GM23338 (cell line): ENCODE results near the gene HS6ST1. TPM values are rescaled to one million over a fixed set of nuclear protein-coding genes. Genes with fewer than 3 reads are reported as not detected.

Experiments used
- ATAC-seq: fragments of 200-7000 bp; cut with Tn5 transposase; 3 replicates; pipeline ENCODE4 v1.9.1; 2020
- DNase-seq: peaks from one replicate; pipeline ENCODE4 v3.0.0-alpha.2; 2015; ENCODE audit warnings: low spot score
- H2AFZ ChIP-seq: fragments of 200-600 bp; sonication (generic); 2 replicates; pipeline ENCODE4 v1.8.0; 2016; ENCODE audit warnings: antibody characterized with exemption, mild to moderate bottlenecking, moderate library complexity
- H3F3A ChIP-seq: fragments of 200-600 bp; sonication (generic); replicated peaks from 2 replicates; pipeline ENCODE4 v1.8.0; 2017; ENCODE audit warnings: antibody characterized with exemption, mixed run types, low read depth
- H3K27ac ChIP-seq: fragments of 200-600 bp; sonication (generic); 2 replicates; pipeline ENCODE4 v1.6.1; 2016; ENCODE audit warnings: low read depth
- H3K27me3 ChIP-seq: fragments of 200-600 bp; sonication (generic); 2 replicates; pipeline ENCODE4 v1.8.0; 2016; ENCODE audit warnings: mild to moderate bottlenecking, mixed run types, moderate library complexity; ENCODE audit not compliant: insufficient read depth
- H3K36me3 ChIP-seq: fragments of 200-600 bp; sonication (generic); 2 replicates; pipeline ENCODE4 v1.8.0; 2016; ENCODE audit warnings: mild to moderate bottlenecking; ENCODE audit not compliant: insufficient read depth
- H3K4me1 ChIP-seq: fragments of 200-600 bp; sonication (generic); 2 replicates; pipeline ENCODE4 v1.8.0; 2016; ENCODE audit warnings: mild to moderate bottlenecking, moderate library complexity; ENCODE audit not compliant: insufficient read depth
- H3K4me2 ChIP-seq: fragments of 200-600 bp; sonication (generic); 2 replicates; pipeline ENCODE4 v1.7.1; 2017; ENCODE audit warnings: mixed run types
- H3K4me3 ChIP-seq: fragments of 200-600 bp; sonication (generic); 2 replicates; pipeline ENCODE4 v1.6.1; 2016; ENCODE audit warnings: mixed run types
- H3K79me2 ChIP-seq: fragments of 200-600 bp; sonication (generic); replicated peaks from 2 replicates; pipeline ENCODE4 v1.8.0; 2017; ENCODE audit warnings: mild to moderate bottlenecking; ENCODE audit not compliant: insufficient read depth
- H3K9me2 ChIP-seq: fragments of 200-600 bp; sonication (generic); 2 replicates; pipeline ENCODE4 v1.8.0; 2017; ENCODE audit not compliant: insufficient read depth
- H4K20me1 ChIP-seq: fragments of 200-600 bp; sonication (generic); replicated peaks from 2 replicates; pipeline ENCODE4 v1.8.0; 2017; ENCODE audit warnings: mild to moderate bottlenecking; ENCODE audit not compliant: insufficient read depth
- H3K27ac Mint-ChIP-seq: 2 replicates; pipeline ENCODE4 v1.8.0; 2020; ENCODE audit warnings: inconsistent platforms, mild to moderate bottlenecking, moderate library complexity, mixed read lengths
- H3K27me3 Mint-ChIP-seq: 3 replicates; pipeline ENCODE4 v1.8.0; 2022; ENCODE audit warnings: low read depth, mild to moderate bottlenecking, moderate library complexity, mixed read lengths, inconsistent platforms; ENCODE audit not compliant: insufficient read depth, poor library complexity
- H3K36me3 Mint-ChIP-seq: 3 replicates; pipeline ENCODE4 v1.8.0; 2021; ENCODE audit warnings: low read depth, mild to moderate bottlenecking, inconsistent platforms, moderate library complexity, mixed read lengths
- H3K4me1 Mint-ChIP-seq: 3 replicates; pipeline ENCODE4 v1.8.0; 2020; ENCODE audit warnings: mild to moderate bottlenecking, inconsistent platforms, mixed read lengths
- H3K4me3 Mint-ChIP-seq: 3 replicates; pipeline ENCODE4 v1.8.0; 2021; ENCODE audit warnings: moderate library complexity, mild to moderate bottlenecking, inconsistent platforms, mixed read lengths
- H3K9me3 Mint-ChIP-seq: 3 replicates; pipeline ENCODE4 v1.8.0; 2020; ENCODE audit warnings: moderate library complexity, mild to moderate bottlenecking, inconsistent platforms, mixed read lengths
- ETS1 ChIP-seq: IDR thresholded peaks from 2 replicates; pipeline ENCODE4 v1.6.1; 2016; ENCODE audit warnings: antibody characterized with exemption
- JUNB ChIP-seq: IDR thresholded peaks from one replicate; pipeline ENCODE4 v1.6.1; 2016; ENCODE audit warnings: antibody characterized with exemption; ENCODE audit not compliant: unreplicated experiment
- NANOG ChIP-seq: IDR thresholded peaks from 2 replicates; pipeline ENCODE4 v1.6.1; 2016; ENCODE audit warnings: antibody characterized with exemption, borderline replicate concordance
- STAT1 ChIP-seq: IDR thresholded peaks from one replicate; pipeline ENCODE4 v1.6.1; 2016; ENCODE audit warnings: antibody characterized with exemption; ENCODE audit not compliant: unreplicated experiment
- ZNF331 ChIP-seq: fragments of 250-450 bp; sonication (Bioruptor Pico); IDR thresholded peaks from 2 replicates; pipeline ENCODE4 v1.5.0; 2020; ENCODE audit warnings: low read depth, mild to moderate bottlenecking, moderate library complexity
- polyA plus RNA-seq: library from polyadenylated mRNA; unstranded; fragments of >200 nt; fragmentation: Nextera tagmentation; extraction: Ambion mirVana; gene quantifications from 2 replicates; pipeline ENCODE4 v1.2.1, GENCODE V29; 2016
- total RNA-seq: library from RNA; depleted of rRNA; stranded (reverse); fragments of >200 nt; shearing (Covaris generic); gene quantifications from 2 replicates; pipeline ENCODE4 v1.2.3, GENCODE V29; 2014
- TF ChIP-seq, protein P1 (sequence below): fragments of 250-450 bp; sonication (Bioruptor Pico); IDR thresholded peaks from 2 replicates; pipeline ENCODE4 v1.5.0; 2020; ENCODE audit warnings: mild to moderate bottlenecking, moderate library complexity
- TF ChIP-seq, protein P2 (sequence below), 2 experiments: fragments of 200-600 bp in 1 of 2; sonication (generic) in 1 of 2; conservative IDR thresholded peaks; 2 replicates each; pipeline versions ENCODE4 v1.5.1 to v1.6.1; 2016 to 2017; ENCODE audit warnings: antibody characterized with exemption in 2 of 2, low read depth in 2 of 2, mild to moderate bottlenecking in 2 of 2, moderate library complexity in 1 of 2

The HS6ST1 gene
- total and polyA plus RNA-seq, 2 experiments from 2014 or later, result 21.1 to 106 TPM

DNA sequence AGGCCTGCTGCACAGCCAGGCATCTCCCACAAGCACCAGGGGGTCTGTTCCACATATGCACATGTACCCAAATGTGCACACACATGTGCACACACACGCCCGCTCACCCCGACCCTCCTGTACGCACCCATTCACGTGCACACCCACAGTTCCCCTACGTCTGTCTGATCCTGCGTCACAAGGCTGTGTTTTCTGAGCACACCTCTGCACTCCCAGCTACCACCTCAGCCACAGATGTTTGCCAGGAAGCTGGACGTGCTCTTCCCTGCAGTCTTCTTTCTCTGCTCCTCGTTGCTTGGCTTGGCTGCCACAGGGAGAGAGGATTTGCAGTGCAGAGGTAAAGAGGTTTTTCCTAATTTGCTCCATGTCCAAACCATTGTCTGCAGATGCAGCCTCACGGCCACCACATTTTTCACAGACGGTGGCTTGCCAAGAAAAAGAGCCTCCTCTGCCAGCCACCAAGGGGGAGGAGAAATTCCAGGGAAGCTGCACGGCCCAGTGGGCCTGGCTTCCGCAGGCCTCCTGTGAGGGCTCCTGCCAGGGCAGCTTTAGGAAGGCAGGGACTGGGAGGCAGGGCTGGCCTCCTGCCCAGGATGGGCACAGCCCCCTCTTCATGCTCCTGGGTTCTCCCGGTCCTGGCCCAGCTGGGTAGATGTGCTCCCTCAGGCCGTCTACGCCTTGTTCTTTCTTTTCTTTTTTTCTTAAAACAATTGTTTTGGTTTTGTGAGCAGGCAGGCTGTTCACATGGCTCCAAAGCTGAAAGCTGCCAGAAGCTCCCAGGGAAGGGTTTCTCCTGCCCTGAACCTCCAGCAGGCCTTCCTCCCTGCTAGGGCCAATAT, 29.3 kb upstream of the HS6ST1 start (continued):
- TF ChIP-seq, protein P1, sequence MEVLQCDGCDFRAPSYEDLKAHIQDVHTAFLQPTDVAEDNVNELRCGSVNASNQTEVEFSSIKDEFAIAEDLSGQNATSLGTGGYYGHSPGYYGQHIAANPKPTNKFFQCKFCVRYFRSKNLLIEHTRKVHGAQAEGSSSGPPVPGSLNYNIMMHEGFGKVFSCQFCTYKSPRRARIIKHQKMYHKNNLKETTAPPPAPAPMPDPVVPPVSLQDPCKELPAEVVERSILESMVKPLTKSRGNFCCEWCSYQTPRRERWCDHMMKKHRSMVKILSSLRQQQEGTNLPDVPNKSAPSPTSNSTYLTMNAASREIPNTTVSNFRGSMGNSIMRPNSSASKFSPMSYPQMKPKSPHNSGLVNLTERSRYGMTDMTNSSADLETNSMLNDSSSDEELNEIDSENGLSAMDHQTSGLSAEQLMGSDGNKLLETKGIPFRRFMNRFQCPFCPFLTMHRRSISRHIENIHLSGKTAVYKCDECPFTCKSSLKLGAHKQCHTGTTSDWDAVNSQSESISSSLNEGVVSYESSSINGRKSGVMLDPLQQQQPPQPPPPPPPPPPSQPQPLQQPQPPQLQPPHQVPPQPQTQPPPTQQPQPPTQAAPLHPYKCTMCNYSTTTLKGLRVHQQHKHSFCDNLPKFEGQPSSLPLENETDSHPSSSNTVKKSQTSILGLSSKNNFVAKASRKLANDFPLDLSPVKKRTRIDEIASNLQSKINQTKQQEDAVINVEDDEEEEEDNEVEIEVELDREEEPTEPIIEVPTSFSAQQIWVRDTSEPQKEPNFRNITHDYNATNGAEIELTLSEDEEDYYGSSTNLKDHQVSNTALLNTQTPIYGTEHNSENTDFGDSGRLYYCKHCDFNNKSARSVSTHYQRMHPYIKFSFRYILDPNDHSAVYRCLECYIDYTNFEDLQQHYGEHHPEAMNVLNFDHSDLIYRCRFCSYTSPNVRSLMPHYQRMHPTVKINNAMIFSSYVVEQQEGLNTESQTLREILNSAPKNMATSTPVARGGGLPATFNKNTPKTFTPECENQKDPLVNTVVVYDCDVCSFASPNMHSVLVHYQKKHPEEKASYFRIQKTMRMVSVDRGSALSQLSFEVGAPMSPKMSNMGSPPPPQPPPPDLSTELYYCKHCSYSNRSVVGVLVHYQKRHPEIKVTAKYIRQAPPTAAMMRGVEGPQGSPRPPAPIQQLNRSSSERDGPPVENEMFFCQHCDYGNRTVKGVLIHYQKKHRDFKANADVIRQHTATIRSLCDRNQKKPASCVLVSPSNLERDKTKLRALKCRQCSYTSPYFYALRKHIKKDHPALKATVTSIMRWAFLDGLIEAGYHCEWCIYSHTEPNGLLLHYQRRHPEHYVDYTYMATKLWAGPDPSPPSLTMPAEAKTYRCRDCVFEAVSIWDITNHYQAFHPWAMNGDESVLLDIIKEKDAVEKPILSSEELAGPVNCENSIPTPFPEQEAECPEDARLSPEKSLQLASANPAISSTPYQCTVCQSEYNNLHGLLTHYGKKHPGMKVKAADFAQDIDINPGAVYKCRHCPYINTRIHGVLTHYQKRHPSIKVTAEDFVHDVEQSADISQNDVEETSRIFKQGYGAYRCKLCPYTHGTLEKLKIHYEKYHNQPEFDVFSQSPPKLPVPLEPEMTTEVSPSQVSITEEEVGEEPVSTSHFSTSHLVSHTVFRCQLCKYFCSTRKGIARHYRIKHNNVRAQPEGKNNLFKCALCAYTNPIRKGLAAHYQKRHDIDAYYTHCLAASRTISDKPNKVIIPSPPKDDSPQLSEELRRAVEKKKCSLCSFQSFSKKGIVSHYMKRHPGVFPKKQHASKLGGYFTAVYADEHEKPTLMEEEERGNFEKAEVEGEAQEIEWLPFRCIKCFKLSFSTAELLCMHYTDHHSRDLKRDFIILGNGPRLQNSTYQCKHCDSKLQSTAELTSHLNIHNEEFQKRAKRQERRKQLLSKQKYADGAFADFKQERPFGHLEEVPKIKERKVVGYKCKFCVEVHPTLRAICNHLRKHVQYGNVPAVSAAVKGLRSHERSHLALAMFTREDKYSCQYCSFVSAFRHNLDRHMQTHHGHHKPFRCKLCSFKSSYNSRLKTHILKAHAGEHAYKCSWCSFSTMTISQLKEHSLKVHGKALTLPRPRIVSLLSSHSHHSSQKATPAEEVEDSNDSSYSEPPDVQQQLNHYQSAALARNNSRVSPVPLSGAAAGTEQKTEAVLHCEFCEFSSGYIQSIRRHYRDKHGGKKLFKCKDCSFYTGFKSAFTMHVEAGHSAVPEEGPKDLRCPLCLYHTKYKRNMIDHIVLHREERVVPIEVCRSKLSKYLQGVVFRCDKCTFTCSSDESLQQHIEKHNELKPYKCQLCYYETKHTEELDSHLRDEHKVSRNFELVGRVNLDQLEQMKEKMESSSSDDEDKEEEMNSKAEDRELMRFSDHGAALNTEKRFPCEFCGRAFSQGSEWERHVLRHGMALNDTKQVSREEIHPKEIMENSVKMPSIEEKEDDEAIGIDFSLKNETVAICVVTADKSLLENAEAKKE (CRISPR knock-in tag), result no peak
- no peak for TF ChIP-seq ZNF331 (CRISPR knock-in tag)
- no peak for TF ChIP-seq JUNB

DNA sequence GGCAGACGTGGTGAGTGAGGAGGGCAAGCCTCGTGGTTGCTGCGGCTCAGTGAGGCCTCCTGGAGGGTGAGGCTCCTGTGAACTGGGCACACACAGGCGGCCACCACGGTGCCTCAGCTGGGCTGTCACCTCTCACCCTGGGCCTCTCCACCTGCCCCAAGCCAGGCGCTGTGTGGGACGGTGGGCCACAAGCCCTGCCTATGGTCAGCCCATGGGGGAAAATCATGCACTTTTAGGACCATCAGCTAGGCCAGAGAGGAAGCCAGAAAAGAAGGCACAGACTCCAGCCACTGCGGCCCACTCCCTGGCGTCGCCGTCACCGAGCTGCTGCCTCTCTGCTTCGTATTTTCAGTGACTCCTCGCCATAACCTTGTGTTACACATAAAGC, 28.5 kb upstream of the HS6ST1 start:
- no peaks in the 10 kb centered on the region for H3K79me2 ChIP-seq
- no peaks in the 10 kb centered on the region for H3K27me3 ChIP-seq
- no peak overlapping the region for H3K4me3 ChIP-seq
- no peaks in the 10 kb centered on the region for H3K4me1 ChIP-seq
- Mint-ChIP-seq H3K4me3 (no peak overlapping the region), H3K4me1 (peaks cover 10% of the 10 kb centered on the region), H3K27ac (no peak overlapping the region), H3K9me3 (peaks cover 29% of the 10 kb centered on the region), H3K36me3 (peaks cover 18% of the 10 kb centered on the region; the same call in 2 of the 3 replicates), H3K27me3 (peaks cover 6% of the 10 kb centered on the region)
- DNase-seq (no peak), ATAC-seq (peak; percentile 25)
- H2AFZ ChIP-seq, result no peak overlapping the region; the same call in 1 of the 2 replicates
- no peak overlapping the region for H3K27ac ChIP-seq
- H3K36me3 ChIP-seq, result peaks cover 15% of the 10 kb centered on the region
- H3F3A ChIP-seq, result no peaks in the 10 kb centered on the region
- no peak overlapping the region for H3K4me2 ChIP-seq
- peaks cover 3% of the 10 kb centered on the region; the same call in 1 of the 2 replicates for H3K9me2 ChIP-seq
- no peaks in the 10 kb centered on the region for H4K20me1 ChIP-seq
- no peak for TF ChIP-seq STAT1
- TF ChIP-seq, protein P2, sequence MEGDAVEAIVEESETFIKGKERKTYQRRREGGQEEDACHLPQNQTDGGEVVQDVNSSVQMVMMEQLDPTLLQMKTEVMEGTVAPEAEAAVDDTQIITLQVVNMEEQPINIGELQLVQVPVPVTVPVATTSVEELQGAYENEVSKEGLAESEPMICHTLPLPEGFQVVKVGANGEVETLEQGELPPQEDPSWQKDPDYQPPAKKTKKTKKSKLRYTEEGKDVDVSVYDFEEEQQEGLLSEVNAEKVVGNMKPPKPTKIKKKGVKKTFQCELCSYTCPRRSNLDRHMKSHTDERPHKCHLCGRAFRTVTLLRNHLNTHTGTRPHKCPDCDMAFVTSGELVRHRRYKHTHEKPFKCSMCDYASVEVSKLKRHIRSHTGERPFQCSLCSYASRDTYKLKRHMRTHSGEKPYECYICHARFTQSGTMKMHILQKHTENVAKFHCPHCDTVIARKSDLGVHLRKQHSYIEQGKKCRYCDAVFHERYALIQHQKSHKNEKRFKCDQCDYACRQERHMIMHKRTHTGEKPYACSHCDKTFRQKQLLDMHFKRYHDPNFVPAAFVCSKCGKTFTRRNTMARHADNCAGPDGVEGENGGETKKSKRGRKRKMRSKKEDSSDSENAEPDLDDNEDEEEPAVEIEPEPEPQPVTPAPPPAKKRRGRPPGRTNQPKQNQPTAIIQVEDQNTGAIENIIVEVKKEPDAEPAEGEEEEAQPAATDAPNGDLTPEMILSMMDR (conservative IDR thresholded peaks at IDR 0.05; ENCODE audit: low read depth in 2 of 2), result no peak
- no peak for TF ChIP-seq NANOG
- TF ChIP-seq ETS1, result no peak
